Esophagus squamous epithelium (tissue), 4 donors: Measurements from ENCODE around the gene GABRG3.

Experiments
- POLR2A ChIP-seq, 4 donors: fragments of 450-650 bp; IDR thresholded peaks; one replicate each; pipeline ENCODE4 v1.6.1; 2017; ENCODE audit warnings: antibody characterized with exemption in 4 of 4, mild to moderate bottlenecking in 4 of 4, moderate library complexity in 3 of 4
- TF ChIP-seq, protein P1 (sequence below), 6 experiments: fragments of 450-650 bp in 4 of 6; fragments of 200-600 bp in 2 of 6; sonication (generic) in 2 of 6; IDR thresholded peaks; one replicate each; pipeline ENCODE4 v1.5.1; 2016 to 2019; ENCODE audit warnings: antibody characterized with exemption in 6 of 6, mild to moderate bottlenecking in 4 of 6, moderate library complexity in 4 of 6

DNA sequence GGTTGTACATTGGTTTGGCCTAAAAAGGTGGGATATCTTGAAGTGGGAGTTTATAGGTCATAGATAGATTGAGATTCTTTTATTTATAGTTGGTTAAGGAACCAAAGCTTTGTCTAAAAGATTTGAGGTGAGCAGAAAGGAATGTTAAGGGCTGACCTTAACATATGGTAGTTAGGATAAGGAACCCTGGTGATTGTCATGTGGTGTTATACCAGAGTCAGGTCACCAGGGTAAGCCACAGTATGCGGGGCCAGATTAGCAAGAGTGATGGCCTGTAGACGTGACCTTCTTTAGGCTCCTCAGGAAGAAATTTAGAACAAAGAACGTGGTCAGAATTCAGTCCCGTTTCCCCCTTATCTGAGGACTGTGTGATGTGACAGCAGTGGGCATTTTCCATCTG lies 249.2 kb downstream of the GABRG3 start:
- TF ChIP-seq, protein P1, sequence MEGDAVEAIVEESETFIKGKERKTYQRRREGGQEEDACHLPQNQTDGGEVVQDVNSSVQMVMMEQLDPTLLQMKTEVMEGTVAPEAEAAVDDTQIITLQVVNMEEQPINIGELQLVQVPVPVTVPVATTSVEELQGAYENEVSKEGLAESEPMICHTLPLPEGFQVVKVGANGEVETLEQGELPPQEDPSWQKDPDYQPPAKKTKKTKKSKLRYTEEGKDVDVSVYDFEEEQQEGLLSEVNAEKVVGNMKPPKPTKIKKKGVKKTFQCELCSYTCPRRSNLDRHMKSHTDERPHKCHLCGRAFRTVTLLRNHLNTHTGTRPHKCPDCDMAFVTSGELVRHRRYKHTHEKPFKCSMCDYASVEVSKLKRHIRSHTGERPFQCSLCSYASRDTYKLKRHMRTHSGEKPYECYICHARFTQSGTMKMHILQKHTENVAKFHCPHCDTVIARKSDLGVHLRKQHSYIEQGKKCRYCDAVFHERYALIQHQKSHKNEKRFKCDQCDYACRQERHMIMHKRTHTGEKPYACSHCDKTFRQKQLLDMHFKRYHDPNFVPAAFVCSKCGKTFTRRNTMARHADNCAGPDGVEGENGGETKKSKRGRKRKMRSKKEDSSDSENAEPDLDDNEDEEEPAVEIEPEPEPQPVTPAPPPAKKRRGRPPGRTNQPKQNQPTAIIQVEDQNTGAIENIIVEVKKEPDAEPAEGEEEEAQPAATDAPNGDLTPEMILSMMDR (IDR thresholded peaks at IDR 0.05), result no peak
- TF ChIP-seq POLR2A (IDR thresholded peaks at IDR 0.05), result no peak
